ENCODE data around the gene GLIS1.

DNA sequence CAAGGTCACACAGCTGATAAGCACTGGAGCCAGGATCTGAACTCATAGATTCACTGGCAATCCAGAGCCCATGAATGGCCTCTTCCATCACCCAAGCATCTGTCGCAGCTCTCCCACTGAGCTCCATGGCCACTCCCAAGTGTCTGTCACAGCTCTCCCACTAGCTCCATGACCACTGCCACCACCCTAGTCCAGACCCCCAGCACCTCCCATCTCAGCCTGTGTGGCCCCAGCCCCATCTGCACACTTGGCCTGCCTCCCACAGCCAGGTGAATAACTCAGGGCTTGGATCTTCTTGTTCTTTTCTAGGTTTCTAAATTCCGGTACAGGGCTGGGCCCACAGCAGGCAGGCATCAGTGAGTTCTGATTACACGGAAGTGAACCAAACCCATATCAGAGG is 76.0 kb downstream of the GLIS1 start:
- TF ChIP-seq, protein P1, sequence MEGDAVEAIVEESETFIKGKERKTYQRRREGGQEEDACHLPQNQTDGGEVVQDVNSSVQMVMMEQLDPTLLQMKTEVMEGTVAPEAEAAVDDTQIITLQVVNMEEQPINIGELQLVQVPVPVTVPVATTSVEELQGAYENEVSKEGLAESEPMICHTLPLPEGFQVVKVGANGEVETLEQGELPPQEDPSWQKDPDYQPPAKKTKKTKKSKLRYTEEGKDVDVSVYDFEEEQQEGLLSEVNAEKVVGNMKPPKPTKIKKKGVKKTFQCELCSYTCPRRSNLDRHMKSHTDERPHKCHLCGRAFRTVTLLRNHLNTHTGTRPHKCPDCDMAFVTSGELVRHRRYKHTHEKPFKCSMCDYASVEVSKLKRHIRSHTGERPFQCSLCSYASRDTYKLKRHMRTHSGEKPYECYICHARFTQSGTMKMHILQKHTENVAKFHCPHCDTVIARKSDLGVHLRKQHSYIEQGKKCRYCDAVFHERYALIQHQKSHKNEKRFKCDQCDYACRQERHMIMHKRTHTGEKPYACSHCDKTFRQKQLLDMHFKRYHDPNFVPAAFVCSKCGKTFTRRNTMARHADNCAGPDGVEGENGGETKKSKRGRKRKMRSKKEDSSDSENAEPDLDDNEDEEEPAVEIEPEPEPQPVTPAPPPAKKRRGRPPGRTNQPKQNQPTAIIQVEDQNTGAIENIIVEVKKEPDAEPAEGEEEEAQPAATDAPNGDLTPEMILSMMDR (conservative IDR thresholded peaks at IDR 0.05 in 1 of 2, IDR thresholded peaks at IDR 0.05 in 1 of 2; ENCODE audit: extremely low read depth in 1 of 2, insufficient read depth in 1 of 2, low read depth in 1 of 2, low read length in 2 of 2), result no peak
- no peak for TF ChIP-seq EZH2 (IDR thresholded peaks at IDR 0.05; ENCODE audit: borderline replicate concordance, low read length)

All from mammary epithelial cell (primary cell).